ENCODE measurements around the gene RBPJL. TPM values are rescaled to one million over a fixed set of nuclear protein-coding genes. Genes with fewer than 3 reads are reported as not detected.

RBPJL gene
- total and polyA plus RNA-seq, 9 donors, result 0.17 TPM; not detected in 8

DNA sequence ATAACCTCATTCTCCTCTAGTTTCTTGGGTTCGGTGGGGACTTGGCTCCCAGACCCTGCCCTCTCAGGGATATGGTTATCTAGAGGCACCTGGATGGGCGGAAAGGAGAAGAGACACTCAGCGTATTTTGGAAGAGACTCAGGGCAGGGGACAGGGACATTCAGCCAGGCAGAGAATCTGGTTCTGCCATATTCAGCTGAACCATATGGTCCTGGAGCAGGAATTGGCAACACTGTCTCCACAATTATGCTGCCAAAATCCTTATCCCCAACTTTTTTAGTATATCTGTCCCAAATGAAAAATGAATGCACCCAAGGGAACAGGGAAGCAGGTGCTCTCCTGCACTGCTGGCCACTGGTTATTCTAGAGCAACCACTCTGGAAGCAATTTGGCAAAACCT lies 23.8 kb downstream of the RBPJL start:
- Histone ChIP-seq H3K4me3 (ENCODE audit: low read length) (no peak overlapping the region), H3K9me3 (replicated peaks; ENCODE audit: control insufficient read depth, low read depth, low read length) (no peaks in the 10 kb centered on the region), H3K4me1 (ENCODE audit: control insufficient read depth, insufficient read depth, low read length) (no peaks in the 10 kb centered on the region), H3K36me3 (ENCODE audit: control insufficient read depth, insufficient read depth, low read length) (peaks cover 6% of the 10 kb centered on the region), H3K27ac (ENCODE audit: low read length) (no peak overlapping the region), H3K27me3 (ENCODE audit: control insufficient read depth, insufficient read depth, low read length) (no peaks in the 10 kb centered on the region)
- 76% methylated on average over 3 of the region's 3 CpGs for WGBS (ENCODE audit: insufficient coverage)
- no peak for DNase-seq

DNA sequence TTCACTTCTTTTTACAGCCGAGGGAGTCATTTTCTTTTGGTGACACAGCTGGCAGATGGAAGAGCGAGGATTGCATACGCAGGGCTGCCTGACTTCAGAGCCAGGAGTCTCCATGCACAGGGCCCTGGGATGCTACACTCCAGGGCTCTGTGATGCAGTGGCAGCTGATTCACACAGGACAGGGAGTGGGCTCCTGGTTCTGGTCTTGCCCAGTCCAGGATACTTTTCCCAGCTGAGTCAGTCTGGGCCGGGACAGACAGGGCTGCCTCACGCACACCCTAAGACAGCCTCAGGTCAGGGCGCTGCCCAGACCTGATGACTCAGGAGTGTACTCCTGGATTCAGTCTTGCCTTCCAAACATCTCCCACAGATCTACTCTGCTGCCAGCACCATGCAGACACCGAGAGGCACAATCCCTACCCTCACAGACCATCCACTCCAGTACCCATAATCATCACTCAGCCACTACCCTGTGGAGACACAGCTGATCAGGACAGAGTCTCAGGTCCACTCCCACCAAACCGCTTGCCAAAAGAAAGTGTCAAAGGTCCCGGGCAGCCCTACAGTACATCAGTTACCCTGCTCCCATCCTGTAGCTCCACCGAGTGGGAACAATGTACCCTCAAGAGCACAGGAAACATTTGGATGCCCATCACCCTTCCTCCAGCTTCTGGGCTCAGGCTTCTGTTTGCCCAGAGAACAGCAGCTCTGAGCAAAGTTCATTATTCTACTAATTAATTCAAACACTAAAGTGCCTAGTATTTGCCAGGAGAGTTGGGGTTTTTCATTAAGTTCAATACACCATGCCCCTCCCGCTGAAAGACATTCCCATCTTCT lies 30.1 kb downstream of the RBPJL start:
- Histone ChIP-seq H3K27me3 (ENCODE audit: control insufficient read depth, insufficient read depth, low read length) (no peaks in the 10 kb centered on the region), H3K27ac (ENCODE audit: low read length) (no peak overlapping the region), H3K4me1 (ENCODE audit: control insufficient read depth, insufficient read depth, low read length) (peaks cover 8% of the 10 kb centered on the region), H3K4me3 (ENCODE audit: low read length) (no peak overlapping the region), H3K36me3 (ENCODE audit: control insufficient read depth, insufficient read depth, low read length) (no peaks in the 10 kb centered on the region), H3K9me3 (replicated peaks; ENCODE audit: control insufficient read depth, low read depth, low read length) (no peaks in the 10 kb centered on the region)
- WGBS (ENCODE audit: insufficient coverage), result 73% methylated on average over 10 of the region's 11 CpGs
- no peak for DNase-seq

DNA sequence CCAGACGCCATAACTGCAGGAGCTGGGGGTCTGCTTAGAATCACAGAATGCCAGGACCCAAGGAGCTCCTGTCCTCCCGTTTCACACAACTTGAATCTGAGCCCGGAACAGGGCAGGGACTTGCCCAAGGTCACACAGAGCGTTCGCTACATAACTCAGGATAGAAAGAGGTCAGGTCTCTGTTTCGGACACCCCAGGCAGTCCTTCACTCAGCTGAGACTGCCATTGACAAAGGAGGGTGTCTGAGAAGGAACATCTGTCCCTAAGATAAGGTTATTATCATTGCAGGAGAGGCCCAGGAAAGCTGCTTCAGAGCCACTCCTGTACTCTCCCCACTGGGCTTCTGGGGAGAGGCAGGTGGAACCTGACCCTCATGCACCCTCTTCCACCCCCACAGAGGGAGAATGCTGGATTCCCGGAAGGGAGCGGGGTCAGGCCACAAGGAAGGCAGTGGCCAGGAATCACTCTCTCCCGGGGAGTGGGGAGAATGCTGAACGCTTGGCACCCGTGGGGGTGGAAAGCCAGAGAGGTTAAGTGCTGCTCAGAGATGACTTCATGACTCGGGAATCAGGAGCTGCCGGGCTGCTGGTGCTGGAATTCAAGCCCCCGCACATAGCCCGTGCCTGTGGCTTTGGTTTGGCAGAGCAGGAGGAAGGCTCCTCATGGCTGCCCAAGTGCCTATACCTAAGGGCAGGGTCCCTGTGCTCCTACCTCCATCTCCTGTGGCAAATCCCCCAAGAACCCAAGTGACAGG lies 30.9 kb downstream of the RBPJL start:
- WGBS (ENCODE audit: insufficient coverage), result 53% methylated on average over 12 of the region's 15 CpGs
- peaks cover 15% of the 10 kb centered on the region for H3K4me1 ChIP-seq (ENCODE audit: control insufficient read depth, insufficient read depth, low read length)
- peak; percentile 30 for DNase-seq
- no peak overlapping the region for H3K4me3 ChIP-seq (ENCODE audit: low read length)
- no peaks in the 10 kb centered on the region for H3K36me3 ChIP-seq (ENCODE audit: control insufficient read depth, insufficient read depth, low read length)
- H3K27me3 ChIP-seq (ENCODE audit: control insufficient read depth, insufficient read depth, low read length), result no peaks in the 10 kb centered on the region
- H3K27ac ChIP-seq (ENCODE audit: low read length), result peak overlapping the region; percentile 29
- H3K9me3 ChIP-seq (replicated peaks; ENCODE audit: control insufficient read depth, low read depth, low read length), result no peaks in the 10 kb centered on the region

DNA sequence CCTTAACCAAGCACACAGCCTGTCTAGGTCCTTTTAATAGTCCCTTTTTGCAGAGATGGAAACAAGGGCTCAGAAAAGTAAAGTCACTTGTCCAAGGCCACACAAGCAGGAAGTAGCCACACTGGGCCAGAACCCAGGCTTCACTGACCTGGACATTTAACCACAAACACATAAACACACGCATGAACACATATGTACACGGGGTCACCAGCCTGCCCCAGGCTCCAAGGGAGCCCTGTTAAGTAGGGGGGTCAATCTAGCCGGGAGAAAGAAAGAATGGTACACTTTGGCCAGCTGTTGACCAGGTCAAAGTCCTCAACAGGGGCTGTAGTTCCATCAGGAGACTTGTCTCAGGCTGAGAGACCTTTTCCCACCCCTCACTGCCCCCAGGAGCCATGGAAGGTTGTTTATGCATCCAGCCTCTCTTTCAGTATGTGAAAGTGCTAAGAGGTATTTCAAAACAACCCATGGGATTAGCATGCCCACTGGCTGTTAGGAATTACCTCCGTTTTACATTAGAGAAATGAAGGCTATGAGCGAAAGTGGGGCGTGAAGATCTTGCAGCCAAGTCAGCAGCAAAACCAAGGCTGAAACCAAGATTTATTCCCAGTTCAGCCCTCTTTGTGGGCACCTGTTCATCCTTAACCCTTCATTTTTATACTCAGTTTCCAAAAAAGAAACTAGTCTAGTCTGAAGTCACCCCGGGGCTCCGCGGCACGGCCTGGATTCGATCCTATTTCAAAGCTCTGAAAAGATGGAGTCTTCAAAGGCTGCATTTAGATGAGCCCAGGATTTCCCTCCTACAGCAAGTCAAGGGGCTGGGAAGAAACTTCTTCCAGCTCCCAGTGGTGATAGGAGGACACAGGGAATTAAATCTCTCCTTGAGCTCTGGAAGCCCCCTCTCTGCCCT lies 31.7 kb downstream of the RBPJL start:
- DNase-seq, result no peak
- H3K27me3 ChIP-seq (ENCODE audit: control insufficient read depth, insufficient read depth, low read length), result no peaks in the 10 kb centered on the region
- 79% methylated on average over 3 of the region's 11 CpGs for WGBS (ENCODE audit: insufficient coverage)
- peak overlapping the region; percentile 29 for H3K27ac ChIP-seq (ENCODE audit: low read length)
- peaks cover 15% of the 10 kb centered on the region for H3K4me1 ChIP-seq (ENCODE audit: control insufficient read depth, insufficient read depth, low read length)
- no peaks in the 10 kb centered on the region for H3K36me3 ChIP-seq (ENCODE audit: control insufficient read depth, insufficient read depth, low read length)
- no peak overlapping the region for H3K4me3 ChIP-seq (ENCODE audit: low read length)
- H3K9me3 ChIP-seq (replicated peaks; ENCODE audit: control insufficient read depth, low read depth, low read length), result no peaks in the 10 kb centered on the region

DNA sequence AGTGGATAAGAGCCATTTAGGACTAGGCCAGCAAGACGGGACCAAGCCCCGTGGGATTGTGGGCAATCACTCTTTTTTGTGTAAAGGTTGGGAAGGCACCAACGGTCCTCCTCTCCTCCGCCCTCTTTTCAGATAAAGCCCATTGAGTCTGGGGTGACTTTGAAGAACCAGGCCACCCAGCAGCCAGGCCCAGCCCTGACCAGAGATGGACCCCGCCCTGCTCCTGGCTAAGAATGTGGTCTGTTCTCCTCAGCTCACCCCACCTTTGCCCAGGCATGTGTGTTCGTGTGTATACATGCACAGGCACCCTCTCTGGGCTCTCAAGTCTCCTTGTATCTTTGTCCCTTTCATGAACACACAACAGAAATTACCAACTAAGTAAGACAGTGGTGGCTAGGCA lies 32.4 kb downstream of the RBPJL start:
- H3K4me3 ChIP-seq (ENCODE audit: low read length), result no peak overlapping the region
- no peaks in the 10 kb centered on the region for H3K9me3 ChIP-seq (replicated peaks; ENCODE audit: control insufficient read depth, low read depth, low read length)
- no peak overlapping the region for H3K27ac ChIP-seq (ENCODE audit: low read length)
- no peaks in the 10 kb centered on the region for H3K27me3 ChIP-seq (ENCODE audit: control insufficient read depth, insufficient read depth, low read length)
- no peak for DNase-seq
- H3K4me1 ChIP-seq (ENCODE audit: control insufficient read depth, insufficient read depth, low read length), result peaks cover 15% of the 10 kb centered on the region
- WGBS (ENCODE audit: insufficient coverage), result 71% methylated on average over 3 of the region's 6 CpGs
- no peaks in the 10 kb centered on the region for H3K36me3 ChIP-seq (ENCODE audit: control insufficient read depth, insufficient read depth, low read length)

DNA sequence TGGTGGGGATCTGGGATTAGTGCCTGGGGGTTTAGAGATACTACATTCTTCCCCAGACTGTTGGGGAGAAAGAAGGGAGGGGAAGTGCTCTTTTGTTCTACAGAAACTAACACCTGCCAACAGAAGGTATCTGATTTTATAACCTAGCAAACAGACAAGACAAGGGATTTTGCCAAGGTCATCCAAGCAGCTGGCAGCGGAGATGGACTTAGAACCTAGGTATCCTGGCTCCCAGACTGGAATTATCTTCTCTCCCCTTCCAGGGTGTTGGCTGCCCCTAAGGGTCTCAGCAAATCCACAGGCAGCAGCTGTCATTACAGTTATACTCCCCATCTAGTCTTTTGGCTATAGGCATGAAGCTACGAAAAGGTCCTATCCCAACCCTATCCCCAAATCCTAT lies 33.2 kb downstream of the RBPJL start:
- H3K27me3 ChIP-seq (ENCODE audit: control insufficient read depth, insufficient read depth, low read length), result no peaks in the 10 kb centered on the region
- peaks cover 15% of the 10 kb centered on the region for H3K4me1 ChIP-seq (ENCODE audit: control insufficient read depth, insufficient read depth, low read length)
- H3K4me3 ChIP-seq (ENCODE audit: low read length), result no peak overlapping the region
- DNase-seq, result no peak
- 100% methylated on average over 2 of the region's 2 CpGs for WGBS (ENCODE audit: insufficient coverage)
- H3K36me3 ChIP-seq (ENCODE audit: control insufficient read depth, insufficient read depth, low read length), result no peaks in the 10 kb centered on the region
- H3K9me3 ChIP-seq (replicated peaks; ENCODE audit: control insufficient read depth, low read depth, low read length), result no peaks in the 10 kb centered on the region
- H3K27ac ChIP-seq (ENCODE audit: low read length), result no peak overlapping the region

DNA sequence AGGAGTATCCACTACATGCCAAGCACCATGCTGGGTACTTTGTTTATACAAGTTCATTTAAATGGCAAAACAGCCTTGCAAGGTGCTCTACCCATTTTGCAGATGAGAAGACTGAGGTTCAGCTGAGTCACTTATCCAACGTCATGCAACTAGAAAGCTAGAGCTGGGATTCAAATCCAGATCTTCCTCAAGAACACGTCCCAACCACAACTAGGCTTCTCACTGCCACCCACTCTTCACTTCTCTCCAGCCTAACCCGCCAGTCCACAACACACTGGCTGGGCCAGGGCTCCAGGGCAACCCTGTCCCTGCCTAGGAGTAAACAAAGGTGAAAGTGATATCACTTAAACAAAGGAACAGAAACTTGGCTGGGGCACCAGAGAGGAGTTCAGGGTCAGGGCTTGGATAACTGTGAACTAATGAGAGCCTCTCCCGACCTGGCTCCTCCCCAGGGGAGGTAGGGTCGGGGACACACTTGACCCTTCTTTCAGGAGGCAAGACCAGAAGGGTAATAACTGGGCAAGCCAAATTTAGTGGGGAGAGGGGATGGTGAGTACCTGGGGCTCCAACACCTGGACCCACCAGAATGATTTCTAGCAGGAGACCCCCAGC lies 33.7 kb downstream of the RBPJL start:
- Histone ChIP-seq H3K9me3 (replicated peaks; ENCODE audit: control insufficient read depth, low read depth, low read length) (no peaks in the 10 kb centered on the region), H3K36me3 (ENCODE audit: control insufficient read depth, insufficient read depth, low read length) (no peaks in the 10 kb centered on the region), H3K27me3 (ENCODE audit: control insufficient read depth, insufficient read depth, low read length) (no peaks in the 10 kb centered on the region), H3K4me3 (ENCODE audit: low read length) (no peak overlapping the region), H3K4me1 (ENCODE audit: control insufficient read depth, insufficient read depth, low read length) (peaks cover 15% of the 10 kb centered on the region), H3K27ac (ENCODE audit: low read length) (no peak overlapping the region)
- 67% methylated on average over 2 of the region's 5 CpGs for WGBS (ENCODE audit: insufficient coverage)
- no peak for DNase-seq

DNA sequence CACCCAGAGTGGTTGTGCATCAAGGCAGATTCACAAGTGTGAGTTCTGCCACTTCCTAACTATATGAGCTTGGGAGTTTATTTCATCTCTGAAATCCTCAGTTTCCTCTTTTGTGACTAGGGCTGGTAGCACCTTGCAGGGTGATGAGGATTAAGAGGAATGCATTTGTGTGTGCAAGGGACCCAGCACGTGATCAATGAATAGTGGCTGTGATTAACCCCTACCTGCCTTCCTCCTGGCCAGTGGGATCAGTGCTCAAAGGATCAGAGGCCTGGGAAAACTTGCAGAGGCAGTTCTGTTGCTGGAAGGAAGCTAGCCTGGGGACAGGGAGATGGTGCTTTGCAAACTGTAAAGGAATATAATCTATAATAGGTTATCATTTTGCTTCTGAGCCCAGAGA lies 34.3 kb downstream of the RBPJL start:
- peaks cover 19% of the 10 kb centered on the region for H3K4me1 ChIP-seq (ENCODE audit: control insufficient read depth, insufficient read depth, low read length)
- H3K4me3 ChIP-seq (ENCODE audit: low read length), result no peak overlapping the region
- H3K36me3 ChIP-seq (ENCODE audit: control insufficient read depth, insufficient read depth, low read length), result no peaks in the 10 kb centered on the region
- H3K27me3 ChIP-seq (ENCODE audit: control insufficient read depth, insufficient read depth, low read length), result no peaks in the 10 kb centered on the region
- no peaks in the 10 kb centered on the region for H3K9me3 ChIP-seq (replicated peaks; ENCODE audit: control insufficient read depth, low read depth, low read length)
- no peak overlapping the region for H3K27ac ChIP-seq (ENCODE audit: low read length)
- no CpG with 5 or more reads among the region's 1 CpG for WGBS (ENCODE audit: insufficient coverage)
- DNase-seq, result no peak

DNA sequence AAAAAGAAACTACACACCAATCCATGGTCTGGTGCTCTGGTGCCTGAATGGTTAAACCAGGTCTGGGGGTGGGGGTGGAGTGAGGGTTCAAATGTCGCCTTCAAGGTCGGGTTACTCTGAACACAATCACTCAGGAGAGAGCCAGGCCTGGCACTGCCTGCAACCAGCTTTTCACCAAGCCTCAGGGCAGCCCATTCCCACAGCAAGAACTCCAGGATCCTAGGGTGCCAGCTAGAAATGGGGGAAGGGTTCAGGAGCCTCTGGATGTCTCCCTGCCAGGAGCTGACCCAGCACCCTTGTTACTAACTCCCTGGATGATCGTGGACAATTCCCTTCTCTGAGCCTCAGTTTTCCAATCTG lies 34.9 kb downstream of the RBPJL start:
- Histone ChIP-seq H3K27ac (ENCODE audit: low read length) (no peak overlapping the region), H3K27me3 (ENCODE audit: control insufficient read depth, insufficient read depth, low read length) (no peaks in the 10 kb centered on the region), H3K4me3 (ENCODE audit: low read length) (no peak overlapping the region), H3K36me3 (ENCODE audit: control insufficient read depth, insufficient read depth, low read length) (no peaks in the 10 kb centered on the region), H3K4me1 (ENCODE audit: control insufficient read depth, insufficient read depth, low read length) (peaks cover 21% of the 10 kb centered on the region), H3K9me3 (replicated peaks; ENCODE audit: control insufficient read depth, low read depth, low read length) (no peaks in the 10 kb centered on the region)
- DNase-seq, result no peak
- WGBS (ENCODE audit: insufficient coverage), result 17% methylated on average over 1 of the region's 3 CpGs

Measured in muscle of leg (tissue), 11 donors.